ENCODE measurements around the gene GNAO1. TPM values are rescaled to one million over a fixed set of nuclear protein-coding genes. Genes with fewer than 3 reads are reported as not detected.

Gene GNAO1
- total RNA-seq, 6 experiments from 2014 or later = 18.2 to 45.1 (median 21.5) TPM

GRCh38 chr16:56330476-56330875 lies 139.2 kb downstream of the GNAO1 start:
- DNase-seq (no peak), ATAC-seq (no peak)
- no peak overlapping the region for H3K4me3 ChIP-seq
- peak overlapping the region in 1 of 3 donors; percentile 54 for H3K27ac ChIP-seq
- intact Hi-C loops (cut with DNase I) = no loop called here
- peaks cover 0 to 7% (median 0%) of the 10 kb centered on the region in 4 donors for H3K36me3 ChIP-seq
- H3K27me3 ChIP-seq = no peaks in the 10 kb centered on the region
- WGBS (ENCODE audit: insufficient coverage, low coverage, low lambda C conversion rate, missing lambda C conversion rate) = 75% methylated on average over 4 of the region's 4 CpGs
- TF ChIP-seq POLR2A (IDR thresholded peaks at IDR 0.05) (no peak), CTCF (IDR thresholded peaks at IDR 0.05) (no peak)
- no peaks in the 10 kb centered on the region for H3K9me3 ChIP-seq
- peaks cover 0 to 27% (median 10%) of the 10 kb centered on the region in 4 donors for H3K4me1 ChIP-seq

GRCh38 chr16:56331399-56331798 lies 140.1 kb downstream of the GNAO1 start:
- TF ChIP-seq POLR2A (IDR thresholded peaks at IDR 0.05) = no peak
- no peak for TF ChIP-seq CTCF (IDR thresholded peaks at IDR 0.05)
- H3K9me3 ChIP-seq = no peaks in the 10 kb centered on the region
- H3K4me1 ChIP-seq = peaks cover 0 to 27% (median 10%) of the 10 kb centered on the region in 4 donors
- intact Hi-C loops (cut with DNase I) = no loop called here
- WGBS (ENCODE audit: insufficient coverage, low coverage, low lambda C conversion rate, missing lambda C conversion rate) = 69% methylated on average over 7 of the region's 11 CpGs
- no peak overlapping the region for H3K27ac ChIP-seq
- no peak overlapping the region for H3K4me3 ChIP-seq
- DNase-seq (no peak), ATAC-seq (no peak)
- no peaks in the 10 kb centered on the region for H3K27me3 ChIP-seq
- H3K36me3 ChIP-seq = peaks cover 0 to 7% (median 0%) of the 10 kb centered on the region in 4 donors

DNA sequence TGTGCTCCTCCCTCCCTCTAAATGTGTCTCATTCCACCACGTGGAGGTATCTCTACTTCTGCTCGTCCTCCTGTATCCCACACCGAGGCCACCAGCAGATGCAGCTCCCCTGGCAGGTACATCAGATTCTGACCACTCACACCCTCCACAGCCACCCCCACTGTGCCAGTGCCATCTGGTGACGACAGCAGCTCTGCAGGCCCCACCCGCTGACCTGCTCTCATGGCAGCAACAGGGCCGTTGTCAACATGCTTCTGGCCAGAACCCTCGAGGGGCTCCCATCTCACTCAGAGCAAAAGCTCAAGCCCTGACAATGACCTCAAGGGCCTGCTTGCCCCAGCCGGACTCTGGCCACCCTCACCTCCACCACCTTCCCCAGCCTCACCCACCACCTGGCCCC lies 140.6 kb downstream of the GNAO1 start:
- intact Hi-C loops (cut with DNase I) = no loop called here

DNA sequence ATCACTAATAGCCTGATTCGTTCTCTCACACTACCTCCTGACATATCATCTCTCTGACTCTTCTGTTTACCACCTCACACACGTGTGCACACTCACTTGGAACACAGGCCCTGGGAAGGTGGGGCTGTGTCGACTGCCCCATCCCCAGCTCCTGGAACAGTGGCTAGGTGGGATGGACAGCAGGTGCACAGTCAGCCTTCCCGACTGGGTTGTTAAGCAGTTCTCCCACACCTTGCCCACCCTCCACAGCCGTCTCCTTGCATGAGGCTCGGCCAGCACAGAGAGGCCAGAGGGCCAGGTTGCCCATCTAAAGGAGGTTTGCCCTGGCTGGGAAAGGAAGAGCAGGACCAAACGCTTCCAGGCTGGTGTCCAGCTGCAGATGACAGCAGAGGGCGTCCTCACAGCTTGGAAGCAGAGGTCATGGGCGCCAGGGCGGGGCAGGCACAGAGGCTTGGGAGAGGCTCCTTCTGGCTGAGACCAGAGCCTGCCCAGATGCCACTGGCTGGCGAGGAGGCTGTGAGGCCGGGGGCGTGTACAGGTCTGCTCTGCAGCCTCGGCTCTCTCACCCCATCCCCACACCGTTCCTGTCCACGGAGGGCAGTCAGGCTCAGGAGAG lies 141.3 kb downstream of the GNAO1 start:
- Histone ChIP-seq H3K27me3 (no peaks in the 10 kb centered on the region), H3K27ac (no peak overlapping the region), H3K4me3 (no peak overlapping the region), H3K36me3 (peaks cover 0 to 7% (median 0%) of the 10 kb centered on the region in 4 donors), H3K9me3 (no peaks in the 10 kb centered on the region), H3K4me1 (peaks cover 0 to 20% (median 7%) of the 10 kb centered on the region in 4 donors)
- intact Hi-C loops (cut with DNase I) = no loop called here
- TF ChIP-seq CTCF (IDR thresholded peaks at IDR 0.05) (peak; percentile 34 to 56 (median 40)), POLR2A (IDR thresholded peaks at IDR 0.05) (no peak)
- DNase-seq (peak; percentile 69 to 88 (median 85)), ATAC-seq (peak; percentile 66 to 80 (median 76))
- WGBS (ENCODE audit: insufficient coverage, low coverage, low lambda C conversion rate, missing lambda C conversion rate) = 44% methylated on average over 9 of the region's 16 CpGs

More for the DNA sequence above, 140.6 kb downstream of the GNAO1 start:
- H3K27ac ChIP-seq = no peak overlapping the region
- TF ChIP-seq POLR2A (IDR thresholded peaks at IDR 0.05) (no peak), CTCF (IDR thresholded peaks at IDR 0.05) (no peak)
- H3K27me3 ChIP-seq = no peaks in the 10 kb centered on the region
- no peak overlapping the region for H3K4me3 ChIP-seq
- WGBS (ENCODE audit: insufficient coverage, low coverage, low lambda C conversion rate, missing lambda C conversion rate) = 60% methylated on average over 1 of the region's 8 CpGs
- peaks cover 0 to 26% (median 10%) of the 10 kb centered on the region in 4 donors for H3K4me1 ChIP-seq
- ATAC-seq (no peak), DNase-seq (no peak)
- H3K9me3 ChIP-seq = no peaks in the 10 kb centered on the region
- peaks cover 0 to 7% (median 0%) of the 10 kb centered on the region in 4 donors for H3K36me3 ChIP-seq
